ENCODE data around the gene BBS12. TPM values are rescaled to one million over a fixed set of nuclear protein-coding genes. Genes with fewer than 3 reads are reported as not detected.

Gene BBS12
- total RNA-seq, 1 experiment from 2014 or later: 1.7 TPM

- peak; percentile 35 for DNase-seq (ENCODE audit: low read depth)
Measured at GRCh38 chr4:122712782-122713181, 19.7 kb upstream of the BBS12 start.

GRCh38 chr4:122715221-122715620 is 17.3 kb upstream of the BBS12 start:
- DNase-seq (ENCODE audit: low read depth): no peak

- peak; percentile 67 for DNase-seq (ENCODE audit: low read depth)
Measured at GRCh38 chr4:122716825-122717448, 15.6 kb upstream of the BBS12 start.

GRCh38 chr4:122718281-122718680 is 14.2 kb upstream of the BBS12 start:
- no peak for DNase-seq (ENCODE audit: low read depth)

GRCh38 chr4:122722256-122722655 is 10.2 kb upstream of the BBS12 start:
- no peak for DNase-seq (ENCODE audit: low read depth)

GRCh38 chr4:122728856-122729255 is 3.6 kb upstream of the BBS12 start:
- no peak for DNase-seq (ENCODE audit: low read depth)

GRCh38 chr4:122731676-122732075 is 828 bp upstream of the BBS12 start:
- DNase-seq (ENCODE audit: low read depth): no peak

- no peak for DNase-seq (ENCODE audit: low read depth)
Measured at GRCh38 chr4:122733787-122734120, 1.2 kb downstream of the BBS12 start.

- peak; percentile 90 for DNase-seq (ENCODE audit: low read depth)
Measured at GRCh38 chr4:122739174-122739573, 6.7 kb downstream of the BBS12 start.

GRCh38 chr4:122742933-122743829 is 10.7 kb downstream of the BBS12 start:
- DNase-seq (ENCODE audit: low read depth): no peak

GRCh38 chr4:122744229-122744628 is 11.7 kb downstream of the BBS12 start:
- no peak for DNase-seq (ENCODE audit: low read depth)

GRCh38 chr4:122746485-122746965 is 14.0 kb downstream of the BBS12 start:
- peak; percentile 65 for DNase-seq (ENCODE audit: low read depth)

- no peak for DNase-seq (ENCODE audit: low read depth)
Measured at GRCh38 chr4:122747068-122747467, 14.6 kb downstream of the BBS12 start.

GRCh38 chr4:122747883-122748282 is 15.4 kb downstream of the BBS12 start:
- peak; percentile 71 for DNase-seq (ENCODE audit: low read depth)

- DNase-seq (ENCODE audit: low read depth): no peak
Measured at GRCh38 chr4:122749704-122750454, 17.4 kb downstream of the BBS12 start.

- DNase-seq (ENCODE audit: low read depth): no peak
Measured at GRCh38 chr4:122755675-122756074, 23.2 kb downstream of the BBS12 start.

GRCh38 chr4:122758033-122758432 is 25.5 kb downstream of the BBS12 start:
- DNase-seq (ENCODE audit: low read depth): peak; percentile 54

GRCh38 chr4:122759639-122760310 is 27.3 kb downstream of the BBS12 start:
- no peak for DNase-seq (ENCODE audit: low read depth)

GRCh38 chr4:122762520-122762919 is 30.0 kb downstream of the BBS12 start:
- no peak for DNase-seq (ENCODE audit: low read depth)

- DNase-seq (ENCODE audit: low read depth): no peak
Measured at GRCh38 chr4:122762966-122763716, 30.6 kb downstream of the BBS12 start.

Data from HT1080 (cell line).